GM23338 (cell line): Measurements from ENCODE around the gene CALCB. TPM values are rescaled to one million over a fixed set of nuclear protein-coding genes. Genes with fewer than 3 reads are reported as not detected.

Experiments used
- ATAC-seq: fragments of 200-7000 bp; cut with Tn5 transposase; 3 replicates; pipeline ENCODE4 v1.9.1; 2020
- DNase-seq: peaks from one replicate; pipeline ENCODE4 v3.0.0-alpha.2; 2015; ENCODE audit warnings: low spot score
- H2AFZ ChIP-seq: fragments of 200-600 bp; sonication (generic); 2 replicates; pipeline ENCODE4 v1.8.0; 2016; ENCODE audit warnings: antibody characterized with exemption, mild to moderate bottlenecking, moderate library complexity
- H3F3A ChIP-seq: fragments of 200-600 bp; sonication (generic); replicated peaks from 2 replicates; pipeline ENCODE4 v1.8.0; 2017; ENCODE audit warnings: antibody characterized with exemption, mixed run types, low read depth
- H3K27ac ChIP-seq: fragments of 200-600 bp; sonication (generic); 2 replicates; pipeline ENCODE4 v1.6.1; 2016; ENCODE audit warnings: low read depth
- H3K27me3 ChIP-seq: fragments of 200-600 bp; sonication (generic); 2 replicates; pipeline ENCODE4 v1.8.0; 2016; ENCODE audit warnings: mild to moderate bottlenecking, mixed run types, moderate library complexity; ENCODE audit not compliant: insufficient read depth
- H3K36me3 ChIP-seq: fragments of 200-600 bp; sonication (generic); 2 replicates; pipeline ENCODE4 v1.8.0; 2016; ENCODE audit warnings: mild to moderate bottlenecking; ENCODE audit not compliant: insufficient read depth
- H3K4me1 ChIP-seq: fragments of 200-600 bp; sonication (generic); 2 replicates; pipeline ENCODE4 v1.8.0; 2016; ENCODE audit warnings: mild to moderate bottlenecking, moderate library complexity; ENCODE audit not compliant: insufficient read depth
- H3K4me2 ChIP-seq: fragments of 200-600 bp; sonication (generic); 2 replicates; pipeline ENCODE4 v1.7.1; 2017; ENCODE audit warnings: mixed run types
- H3K4me3 ChIP-seq: fragments of 200-600 bp; sonication (generic); 2 replicates; pipeline ENCODE4 v1.6.1; 2016; ENCODE audit warnings: mixed run types
- H3K79me2 ChIP-seq: fragments of 200-600 bp; sonication (generic); replicated peaks from 2 replicates; pipeline ENCODE4 v1.8.0; 2017; ENCODE audit warnings: mild to moderate bottlenecking; ENCODE audit not compliant: insufficient read depth
- H3K9me2 ChIP-seq: fragments of 200-600 bp; sonication (generic); 2 replicates; pipeline ENCODE4 v1.8.0; 2017; ENCODE audit not compliant: insufficient read depth
- H4K20me1 ChIP-seq: fragments of 200-600 bp; sonication (generic); replicated peaks from 2 replicates; pipeline ENCODE4 v1.8.0; 2017; ENCODE audit warnings: mild to moderate bottlenecking; ENCODE audit not compliant: insufficient read depth
- H3K27ac Mint-ChIP-seq: 2 replicates; pipeline ENCODE4 v1.8.0; 2020; ENCODE audit warnings: inconsistent platforms, mild to moderate bottlenecking, moderate library complexity, mixed read lengths
- H3K27me3 Mint-ChIP-seq: 3 replicates; pipeline ENCODE4 v1.8.0; 2022; ENCODE audit warnings: low read depth, mild to moderate bottlenecking, moderate library complexity, mixed read lengths, inconsistent platforms; ENCODE audit not compliant: insufficient read depth, poor library complexity
- H3K36me3 Mint-ChIP-seq: 3 replicates; pipeline ENCODE4 v1.8.0; 2021; ENCODE audit warnings: low read depth, mild to moderate bottlenecking, inconsistent platforms, moderate library complexity, mixed read lengths
- H3K4me1 Mint-ChIP-seq: 3 replicates; pipeline ENCODE4 v1.8.0; 2020; ENCODE audit warnings: mild to moderate bottlenecking, inconsistent platforms, mixed read lengths
- H3K4me3 Mint-ChIP-seq: 3 replicates; pipeline ENCODE4 v1.8.0; 2021; ENCODE audit warnings: moderate library complexity, mild to moderate bottlenecking, inconsistent platforms, mixed read lengths
- H3K9me3 Mint-ChIP-seq: 3 replicates; pipeline ENCODE4 v1.8.0; 2020; ENCODE audit warnings: moderate library complexity, mild to moderate bottlenecking, inconsistent platforms, mixed read lengths
- CREB1 ChIP-seq: fragments of 250-450 bp; sonication (Bioruptor Pico); IDR thresholded peaks from 2 replicates; pipeline ENCODE4 v1.5.0; 2020; ENCODE audit warnings: low read depth, mild to moderate bottlenecking, moderate library complexity
- ETS1 ChIP-seq: IDR thresholded peaks from 2 replicates; pipeline ENCODE4 v1.6.1; 2016; ENCODE audit warnings: antibody characterized with exemption
- EZH2 ChIP-seq: fragments of 200-600 bp; sonication (generic); IDR thresholded peaks from one replicate; pipeline ENCODE4 v1.8.0; 2017; ENCODE audit warnings: antibody characterized with exemption, mild to moderate bottlenecking, low read depth; ENCODE audit not compliant: unreplicated experiment
- EZH2phosphoT487 ChIP-seq: fragments of 200-600 bp; sonication (generic); IDR thresholded peaks from one replicate; pipeline ENCODE4 v1.8.1; 2018; ENCODE audit warnings: antibody characterized with exemption; ENCODE audit not compliant: unreplicated experiment
- JUNB ChIP-seq: IDR thresholded peaks from one replicate; pipeline ENCODE4 v1.6.1; 2016; ENCODE audit warnings: antibody characterized with exemption; ENCODE audit not compliant: unreplicated experiment
- NANOG ChIP-seq: IDR thresholded peaks from 2 replicates; pipeline ENCODE4 v1.6.1; 2016; ENCODE audit warnings: antibody characterized with exemption, borderline replicate concordance
- POLR2AphosphoS5 ChIP-seq: IDR thresholded peaks from 2 replicates; pipeline ENCODE4 v1.6.1; 2016; ENCODE audit warnings: antibody characterized with exemption, low read depth
- REST ChIP-seq: IDR thresholded peaks from one replicate; pipeline ENCODE4 v1.6.1; 2018; ENCODE audit warnings: antibody characterized with exemption; ENCODE audit not compliant: unreplicated experiment
- STAT1 ChIP-seq: IDR thresholded peaks from one replicate; pipeline ENCODE4 v1.6.1; 2016; ENCODE audit warnings: antibody characterized with exemption; ENCODE audit not compliant: unreplicated experiment
- polyA plus RNA-seq: library from polyadenylated mRNA; unstranded; fragments of >200 nt; fragmentation: Nextera tagmentation; extraction: Ambion mirVana; gene quantifications from 2 replicates; pipeline ENCODE4 v1.2.1, GENCODE V29; 2016
- total RNA-seq: library from RNA; depleted of rRNA; stranded (reverse); fragments of >200 nt; shearing (Covaris generic); gene quantifications from 2 replicates; pipeline ENCODE4 v1.2.3, GENCODE V29; 2014

The CALCB gene
- total and polyA plus RNA-seq, 2 experiments from 2014 or later = 7.9 to 9.5 TPM

GRCh38 chr11:15107730-15108515 is 34.5 kb downstream of the CALCB start:
- no peak overlapping the region for H3K4me3 Mint-ChIP-seq
- no peak overlapping the region for H3K27ac Mint-ChIP-seq
- peaks cover 4% of the 10 kb centered on the region; the same call in 2 of the 3 replicates for H3K4me1 Mint-ChIP-seq
- H3K36me3 Mint-ChIP-seq = no peaks in the 10 kb centered on the region
- Histone ChIP-seq H3K36me3 (no peaks in the 10 kb centered on the region), H3K79me2 (no peaks in the 10 kb centered on the region), H3F3A (no peaks in the 10 kb centered on the region), H2AFZ (no peak overlapping the region), H3K4me3 (no peak overlapping the region), H3K27ac (no peak overlapping the region), H3K27me3 (0 out of 2 replicates have a peak, but pooled peaks cover 3% of the 10 kb centered on the region), H3K9me2 (0 out of 2 replicates have a peak, but pooled peaks cover 3% of the 10 kb centered on the region), H3K4me1 (no peaks in the 10 kb centered on the region), H4K20me1 (no peaks in the 10 kb centered on the region), H3K4me2 (no peak overlapping the region)
- ATAC-seq = no peak
- H3K9me3 Mint-ChIP-seq = no peaks in the 10 kb centered on the region; the same call in 2 of the 3 replicates
- H3K27me3 Mint-ChIP-seq = peaks cover 5% of the 10 kb centered on the region
- TF ChIP-seq EZH2phosphoT487 (no peak), CREB1 (CRISPR knock-in tag) (no peak), STAT1 (no peak), EZH2 (no peak), ETS1 (no peak), REST (no peak)
- no peak for DNase-seq

GRCh38 chr11:15108592-15109130 is 35.3 kb downstream of the CALCB start:
- no peaks in the 10 kb centered on the region for H3K79me2 ChIP-seq
- H3K4me1 ChIP-seq = 0 out of 2 replicates have a peak, but pooled peaks cover under 1% of the 10 kb centered on the region
- H3K27ac ChIP-seq = no peak overlapping the region
- no peak overlapping the region for H3K4me2 ChIP-seq
- Mint-ChIP-seq H3K27me3 (peaks cover 10% of the 10 kb centered on the region), H3K36me3 (no peaks in the 10 kb centered on the region), H3K27ac (no peak overlapping the region), H3K4me1 (peaks cover 6% of the 10 kb centered on the region), H3K4me3 (no peak overlapping the region), H3K9me3 (no peaks in the 10 kb centered on the region; the same call in 2 of the 3 replicates)
- H3F3A ChIP-seq = no peaks in the 10 kb centered on the region
- no peaks in the 10 kb centered on the region for H4K20me1 ChIP-seq
- H3K9me2 ChIP-seq = 0 out of 2 replicates have a peak, but pooled peaks cover 3% of the 10 kb centered on the region
- DNase-seq (no peak), ATAC-seq (no peak)
- no peak overlapping the region for H3K4me3 ChIP-seq
- no peak overlapping the region for H2AFZ ChIP-seq
- H3K27me3 ChIP-seq = peaks cover 10% of the 10 kb centered on the region
- no peaks in the 10 kb centered on the region for H3K36me3 ChIP-seq
- TF ChIP-seq ETS1 (no peak), STAT1 (no peak), POLR2AphosphoS5 (no peak), JUNB (no peak), NANOG (no peak), REST (no peak)
